ENCODE results near the gene IFT43. TPM values are rescaled to one million over a fixed set of nuclear protein-coding genes. Genes with fewer than 3 reads are reported as not detected.

Gene IFT43
- total RNA-seq, 1 experiment from 2014 or later = 17.5 TPM

GRCh38 chr14:75987201-75987970 lies 1.8 kb downstream of the IFT43 start:
- H3K4me3 Mint-ChIP-seq = no peak overlapping the region
- no peak for ATAC-seq
- H3K27me3 Mint-ChIP-seq (ENCODE audit: low read depth) = peaks cover 28% of the 10 kb centered on the region
- ChIA-PET POLR2A (no interaction called here), CTCF (no interaction called here)
- H3K36me3 Mint-ChIP-seq = no peaks in the 10 kb centered on the region
- peaks cover 10% of the 10 kb centered on the region for H3K4me1 Mint-ChIP-seq
- no peak overlapping the region for H3K27ac Mint-ChIP-seq
- no peaks in the 10 kb centered on the region for H3K9me3 Mint-ChIP-seq
- no peak for DNase-seq (ENCODE audit: low spot score)
- TF ChIP-seq ZNF396 (CRISPR knock-in tag; IDR thresholded peaks at IDR 0.05; ENCODE audit: borderline replicate concordance) = no peak
- no peak for TF ChIP-seq MYBL2 (CRISPR knock-in tag; IDR thresholded peaks at IDR 0.05)
- TF ChIP-seq ATF3 (CRISPR knock-in tag; conservative IDR thresholded peaks at IDR 0.05) = no peak
- TF ChIP-seq AFF4 (CRISPR knock-in tag; IDR thresholded peaks at IDR 0.05; ENCODE audit: borderline replicate concordance) = no peak
- no peak for TF ChIP-seq E2F5 (CRISPR knock-in tag; IDR thresholded peaks at IDR 0.05)
- TF ChIP-seq ZNF317 (CRISPR knock-in tag; IDR thresholded peaks at IDR 0.05; ENCODE audit: borderline replicate concordance, low read depth) = no peak
- TF ChIP-seq ZNF121 (CRISPR knock-in tag; IDR thresholded peaks at IDR 0.05) = no peak
- no peak for TF ChIP-seq GRHL2 (CRISPR knock-in tag; IDR thresholded peaks at IDR 0.05; ENCODE audit: insufficient replicate concordance, severe bottlenecking)
- TF ChIP-seq MAX (CRISPR knock-in tag; IDR thresholded peaks at IDR 0.05) = no peak
- TF ChIP-seq ZNF219 (CRISPR knock-in tag; IDR thresholded peaks at IDR 0.05; ENCODE audit: borderline replicate concordance) = no peak
- TF ChIP-seq CBFB (CRISPR knock-in tag; IDR thresholded peaks at IDR 0.05; ENCODE audit: low read depth) = no peak
- TF ChIP-seq OVOL2 (CRISPR knock-in tag; IDR thresholded peaks at IDR 0.05; ENCODE audit: borderline replicate concordance) = no peak
- TF ChIP-seq NR1H2 (CRISPR knock-in tag; IDR thresholded peaks at IDR 0.05) = no peak
- TF ChIP-seq ZNF281 (CRISPR knock-in tag; IDR thresholded peaks at IDR 0.05) = no peak
- no peak for TF ChIP-seq SOX15 (CRISPR knock-in tag; IDR thresholded peaks at IDR 0.05)

- Mint-ChIP-seq H3K4me3 (no peak overlapping the region), H3K27ac (no peak overlapping the region), H3K4me1 (peaks cover 8% of the 10 kb centered on the region), H3K9me3 (no peaks in the 10 kb centered on the region), H3K36me3 (no peaks in the 10 kb centered on the region), H3K27me3 (ENCODE audit: low read depth) (peaks cover 13% of the 10 kb centered on the region)
- DNase-seq (ENCODE audit: low spot score) = no peak
- ChIA-PET CTCF (interaction anchor here (1.8 kb wide), 1 partner anchor 10 kb away, joined by 6 read pairs; no protein-coding TSS in a partner anchor), POLR2A (no interaction called here)
- no peak for ATAC-seq
- no peak for TF ChIP-seq E2F1 (CRISPR knock-in tag; IDR thresholded peaks at IDR 0.05)
- TF ChIP-seq JUN (CRISPR knock-in tag; IDR thresholded peaks at IDR 0.05) = no peak
- TF ChIP-seq ESRRA (CRISPR knock-in tag; IDR thresholded peaks at IDR 0.05; ENCODE audit: borderline replicate concordance) = no peak
- no peak for TF ChIP-seq ZNF671 (CRISPR knock-in tag; IDR thresholded peaks at IDR 0.05)
- TF ChIP-seq GABPB1 (CRISPR knock-in tag; IDR thresholded peaks at IDR 0.05) = 0 out of 2 replicates have a peak, but pooled peaks have one; percentile 47
Measured at GRCh38 chr14:75989134-75989533, 3.6 kb downstream of the IFT43 start.
